ENCODE data around the gene LIMCH1.
"Not testable (repeated sequence)": the region's sequence is repeated elsewhere in the genome, so short reads cannot be mapped to it uniquely, and the experiment has no call there.

Gene LIMCH1

DNA sequence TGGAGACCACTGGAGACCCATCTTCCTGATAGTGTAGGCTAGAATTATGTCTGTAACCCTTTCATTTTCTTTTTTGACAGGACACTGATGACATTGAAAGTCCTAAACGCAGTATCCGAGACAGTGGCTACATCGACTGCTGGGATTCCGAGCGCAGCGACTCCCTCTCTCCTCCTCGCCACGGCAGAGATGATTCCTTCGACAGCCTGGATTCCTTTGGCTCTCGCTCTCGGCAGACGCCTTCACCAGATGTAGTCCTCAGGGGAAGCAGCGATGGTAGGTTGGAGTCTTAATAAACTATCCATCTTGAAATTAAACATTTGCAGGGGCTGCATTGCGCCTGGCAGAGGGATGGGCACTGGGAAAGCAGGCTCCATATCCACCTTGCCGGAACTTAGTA lies 75.4 kb downstream of the LIMCH1 start:
- no peak for DNase-seq

DNA sequence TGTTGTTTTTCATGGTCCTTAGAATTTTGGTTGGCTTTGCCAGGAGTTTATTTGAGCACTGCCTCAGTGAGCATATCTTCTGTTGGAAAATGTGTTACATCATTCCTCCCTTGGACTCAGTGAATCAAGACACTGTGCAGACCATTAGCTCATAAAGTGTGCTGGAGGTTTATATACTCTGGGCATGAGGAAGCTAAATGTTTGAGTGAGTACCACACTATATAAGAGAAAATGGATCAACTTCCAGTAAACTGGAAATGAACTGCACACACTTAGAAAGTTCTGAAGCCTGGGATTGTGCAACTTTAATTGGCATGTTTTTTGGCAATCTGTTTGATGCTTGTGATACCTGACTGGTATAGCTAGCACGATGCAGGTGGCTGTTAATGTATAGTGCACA lies 75.9 kb downstream of the LIMCH1 start:
- DNase-seq, result no peak

DNA sequence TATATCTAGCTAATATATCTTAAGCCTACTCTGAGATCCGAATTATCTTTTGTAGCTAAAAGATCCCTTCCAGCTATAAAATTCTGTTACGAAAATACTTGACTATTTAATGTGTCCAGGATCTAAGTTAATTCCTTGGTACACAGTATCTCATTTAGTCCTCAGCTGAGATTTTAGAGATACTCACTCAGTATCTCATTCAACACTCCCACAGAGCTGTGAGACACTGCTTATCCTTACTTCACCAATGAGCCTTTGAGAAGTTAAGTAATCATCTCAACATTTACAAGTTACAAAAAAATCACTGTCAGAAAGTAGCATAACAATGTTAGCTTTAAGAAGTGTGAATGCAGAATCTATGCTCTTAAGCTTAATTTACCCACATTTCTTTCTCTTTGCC lies 76.6 kb downstream of the LIMCH1 start:
- DNase-seq, result no peak

DNA sequence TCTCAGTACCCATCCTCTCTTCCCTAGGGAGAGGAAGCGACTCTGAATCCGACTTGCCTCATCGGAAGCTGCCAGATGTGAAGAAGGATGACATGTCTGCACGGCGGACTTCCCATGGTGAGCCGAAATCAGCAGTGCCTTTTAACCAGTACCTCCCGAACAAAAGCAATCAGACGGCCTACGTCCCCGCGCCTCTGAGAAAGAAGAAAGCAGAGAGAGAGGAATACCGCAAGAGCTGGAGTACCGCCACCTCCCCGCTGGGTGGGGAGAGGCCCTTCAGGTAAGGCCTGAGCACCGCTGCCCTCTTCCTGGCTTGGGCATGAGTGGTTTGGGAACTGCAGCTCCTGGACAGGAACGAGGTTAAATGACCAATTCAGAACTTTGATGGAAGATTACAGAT lies 81.2 kb downstream of the LIMCH1 start:
- no peak for DNase-seq

DNA sequence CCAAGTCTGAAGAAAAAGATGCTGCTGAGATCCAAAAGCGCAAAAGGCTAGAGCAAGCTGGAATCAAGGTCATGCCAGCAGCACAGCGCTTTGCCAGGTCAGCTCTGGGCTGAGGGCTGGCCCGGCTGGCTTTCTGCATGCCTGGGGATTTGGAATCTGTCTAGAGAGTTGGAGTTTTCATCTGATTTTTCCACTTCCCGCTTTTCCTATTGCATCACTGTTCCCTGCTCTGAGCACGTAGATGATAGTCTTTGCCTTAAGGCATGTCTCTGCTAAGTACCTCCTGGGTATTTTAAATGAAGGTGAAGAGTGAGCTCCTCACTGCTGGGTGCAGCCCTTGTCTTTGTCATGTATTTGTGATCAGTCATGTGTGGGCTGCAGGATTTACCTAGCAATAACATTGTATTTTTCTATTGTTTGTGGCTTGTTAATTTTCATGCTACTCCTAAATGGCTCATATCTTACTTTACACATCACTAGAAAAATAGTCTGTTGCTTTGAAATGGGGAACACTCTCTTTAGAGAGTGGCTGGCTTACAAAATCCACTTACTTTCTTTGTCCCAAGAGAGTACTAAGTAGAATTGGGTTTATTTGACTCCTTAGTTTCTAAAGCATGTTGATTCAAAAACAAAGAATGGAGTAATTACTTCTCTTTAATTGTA lies 82.8 kb downstream of the LIMCH1 start:
- DNase-seq, result no peak

DNA sequence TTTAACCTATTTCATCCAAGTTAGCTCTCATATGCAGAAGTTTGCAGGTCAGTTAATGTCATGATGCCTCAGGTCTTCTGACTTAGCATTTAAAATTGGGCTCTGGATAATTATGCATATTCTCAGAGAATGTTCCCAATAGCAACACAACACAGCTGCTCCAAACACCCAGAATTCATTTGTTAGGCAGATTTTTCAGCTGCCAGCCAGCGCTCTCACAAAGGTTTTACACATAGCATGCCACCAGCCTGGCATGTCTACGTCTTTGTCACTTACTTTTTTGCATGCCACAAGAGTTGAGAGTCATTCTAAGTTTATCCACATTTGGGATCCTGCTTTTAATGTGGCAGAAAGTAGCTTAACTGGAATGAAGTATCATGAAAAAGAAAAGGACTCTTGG lies 84.8 kb downstream of the LIMCH1 start:
- no peak for DNase-seq

DNA sequence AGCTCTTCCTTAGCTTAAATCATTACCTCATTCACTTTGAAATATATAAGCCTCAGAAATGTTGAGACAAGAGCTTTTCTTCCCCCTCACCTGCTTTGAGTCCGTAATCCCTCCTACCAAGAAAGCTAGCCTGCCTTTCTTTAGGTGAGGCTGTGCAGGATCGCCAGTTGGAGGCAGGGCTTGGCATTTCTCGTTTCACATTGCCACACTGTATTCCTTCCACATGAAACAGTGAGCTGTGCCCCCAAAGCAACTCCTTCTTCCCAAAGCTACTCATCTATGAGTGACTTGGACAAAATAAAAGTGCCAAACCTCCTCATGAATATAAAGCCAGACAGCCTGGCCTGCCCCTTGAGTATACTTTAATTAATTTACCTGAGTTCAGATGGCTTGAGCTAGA lies 86.8 kb downstream of the LIMCH1 start:
- no peak for DNase-seq

DNA sequence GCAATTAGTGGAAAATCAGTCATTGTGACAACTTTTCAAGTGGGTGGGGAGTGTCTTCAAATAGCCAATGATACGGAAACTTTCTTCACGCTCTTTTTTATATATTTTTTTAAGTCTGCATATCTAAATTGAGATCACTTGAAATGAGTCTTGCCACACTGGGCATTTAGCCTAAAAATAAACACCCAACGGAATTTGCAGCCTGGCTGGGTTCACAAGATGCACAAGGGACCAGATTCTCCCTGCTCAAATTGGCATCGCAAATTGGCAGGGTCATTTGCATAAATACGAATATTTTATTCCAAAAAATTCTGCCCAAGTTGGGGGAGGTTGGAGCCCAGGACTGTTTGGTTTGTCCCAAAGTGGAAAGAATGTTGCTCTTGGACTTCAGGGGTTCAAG lies 87.6 kb downstream of the LIMCH1 start:
- DNase-seq, result no peak

DNA sequence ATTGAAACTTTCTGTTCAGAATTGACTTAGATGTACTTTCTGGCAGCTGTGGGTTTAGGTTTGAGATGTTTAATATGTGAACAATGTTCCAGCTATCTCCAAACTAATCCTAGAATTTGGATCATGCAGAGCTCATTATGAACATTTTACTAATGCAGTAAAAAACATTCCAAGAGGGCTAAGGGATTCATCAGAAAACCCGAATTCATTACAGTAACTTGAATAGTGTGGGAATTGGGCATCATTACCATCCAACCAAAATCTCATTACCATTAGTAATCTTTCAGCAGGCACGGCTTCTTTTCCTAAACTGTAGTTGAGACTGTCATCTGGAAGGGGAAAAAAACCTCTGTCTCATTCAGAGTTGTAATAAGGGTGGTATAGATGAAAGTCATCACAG lies 91.0 kb downstream of the LIMCH1 start:
- DNase-seq, result no peak

DNA sequence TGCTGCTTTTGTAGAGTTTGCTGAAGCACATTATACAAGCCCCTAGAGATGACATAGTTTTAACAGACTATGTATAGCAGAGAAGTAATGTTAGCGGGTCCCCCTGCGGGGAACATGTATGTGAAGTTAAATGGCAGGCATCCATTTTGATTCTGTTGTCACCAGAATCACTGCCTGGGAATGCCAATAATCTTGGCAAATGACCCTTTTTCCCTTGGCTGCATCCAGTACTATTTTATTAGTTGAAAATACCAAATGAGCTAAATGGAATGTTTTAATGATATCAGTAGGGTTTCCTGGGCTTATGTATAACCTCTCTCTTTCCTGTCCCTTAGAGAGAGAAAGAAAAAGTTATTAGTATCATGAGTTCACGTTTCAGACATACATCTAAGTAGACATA lies 93.6 kb downstream of the LIMCH1 start:
- no peak for DNase-seq

DNA sequence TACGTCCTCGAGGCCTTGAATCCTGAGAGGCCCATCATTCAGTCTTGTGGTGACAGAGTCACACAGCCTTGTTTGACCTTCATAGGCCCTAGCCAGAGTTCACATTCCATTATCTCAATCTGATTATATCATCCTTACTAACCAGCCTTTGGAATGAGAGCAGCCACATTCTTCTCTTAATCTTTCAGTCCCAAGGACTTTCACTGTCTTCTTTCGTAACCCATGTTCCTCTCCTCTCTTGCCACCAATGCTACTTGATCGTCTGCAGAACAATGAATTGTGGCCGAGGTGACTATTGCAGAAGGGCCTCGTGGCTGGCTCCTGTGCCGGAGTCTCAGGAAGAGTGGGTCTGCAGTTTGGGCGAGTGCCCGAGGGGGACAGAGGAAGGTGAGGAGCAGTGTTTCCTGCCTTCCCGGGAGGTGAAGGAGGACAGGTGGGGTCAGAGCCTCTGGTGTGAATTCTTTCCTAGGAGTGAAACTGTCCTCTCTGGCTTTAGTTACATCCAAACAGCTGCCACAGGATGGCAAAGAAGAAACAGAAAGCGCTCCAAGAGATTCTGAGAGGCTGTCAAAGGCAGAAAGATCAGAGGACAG lies 94.6 kb downstream of the LIMCH1 start:
- DNase-seq, result no peak

DNA sequence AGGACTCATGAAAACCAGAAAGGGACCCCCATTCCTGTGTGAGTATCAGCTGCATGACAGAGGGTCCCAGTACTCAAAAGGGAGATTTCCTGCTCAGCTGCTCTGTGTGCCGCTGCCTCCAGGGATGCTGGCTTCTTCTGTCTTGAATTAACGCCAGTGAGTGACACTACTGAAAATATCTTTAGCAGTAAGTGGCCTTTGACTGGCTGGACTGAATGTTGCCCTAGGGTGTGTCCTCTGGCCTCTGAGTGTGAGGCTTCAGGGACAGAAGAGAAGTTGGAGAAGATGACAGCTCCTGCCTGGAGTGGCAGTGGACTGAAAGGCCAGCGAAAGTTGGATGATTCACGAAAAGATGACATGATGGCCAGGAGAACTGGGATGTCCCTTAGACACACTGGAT lies 95.4 kb downstream of the LIMCH1 start:
- DNase-seq, result no peak

DNA sequence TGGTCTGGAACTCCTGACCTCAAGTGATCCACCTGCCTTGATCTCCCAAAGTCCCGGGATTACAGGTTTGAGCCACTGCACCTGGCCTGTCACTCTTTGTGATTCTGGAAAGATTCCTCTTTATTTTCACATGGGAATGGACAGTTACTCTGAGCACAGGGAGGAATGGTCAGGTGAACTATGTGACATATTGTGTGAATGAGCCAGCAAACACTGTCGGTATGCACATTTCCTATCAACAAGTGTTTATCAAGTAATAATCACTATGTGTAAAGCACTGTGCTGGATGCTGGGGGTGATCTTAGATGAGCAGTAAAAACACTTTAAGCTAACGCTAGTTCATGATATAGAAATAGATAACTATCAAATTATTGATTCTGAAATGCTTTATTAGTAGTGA lies 97.5 kb downstream of the LIMCH1 start:
- DNase-seq, result no peak

DNA sequence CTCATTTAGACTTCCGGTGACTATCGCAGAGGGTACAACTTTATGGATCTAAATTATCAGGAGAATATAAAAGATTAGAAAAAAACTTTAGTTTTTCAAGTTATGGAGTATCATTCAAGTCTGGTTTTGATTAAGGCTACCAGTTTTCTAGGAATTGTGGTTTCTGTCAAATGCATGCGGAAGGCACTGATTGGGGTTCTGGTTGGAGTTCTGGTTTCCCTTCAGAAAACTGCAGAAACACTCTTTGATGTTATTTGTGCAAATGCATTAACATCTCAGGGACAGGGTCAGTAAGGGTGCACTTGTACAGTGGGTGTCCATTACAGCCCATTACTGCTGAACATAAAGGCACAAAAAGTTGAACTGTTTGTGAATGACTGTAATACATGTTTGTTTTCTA lies 100.2 kb downstream of the LIMCH1 start:
- DNase-seq, result no peak

DNA sequence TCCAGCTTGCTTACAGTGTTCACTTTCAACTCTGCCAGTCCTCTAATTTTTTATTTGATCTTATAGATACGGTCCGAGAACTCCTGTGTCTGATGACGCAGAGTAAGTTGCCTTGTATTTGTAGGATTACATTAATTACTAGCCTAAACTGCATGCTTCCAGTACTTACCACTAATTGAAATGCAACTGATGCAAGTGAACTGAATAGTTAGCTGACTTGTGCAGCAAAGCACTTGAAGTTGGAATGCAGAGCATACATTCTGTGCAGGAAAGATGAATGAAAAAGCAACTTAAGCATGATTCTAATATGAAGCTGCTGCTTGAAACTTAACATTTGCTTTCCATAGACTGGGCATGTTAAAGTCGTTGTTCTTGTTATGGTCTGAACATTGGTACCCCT lies 100.9 kb downstream of the LIMCH1 start:
- DNase-seq, result no peak

DNA sequence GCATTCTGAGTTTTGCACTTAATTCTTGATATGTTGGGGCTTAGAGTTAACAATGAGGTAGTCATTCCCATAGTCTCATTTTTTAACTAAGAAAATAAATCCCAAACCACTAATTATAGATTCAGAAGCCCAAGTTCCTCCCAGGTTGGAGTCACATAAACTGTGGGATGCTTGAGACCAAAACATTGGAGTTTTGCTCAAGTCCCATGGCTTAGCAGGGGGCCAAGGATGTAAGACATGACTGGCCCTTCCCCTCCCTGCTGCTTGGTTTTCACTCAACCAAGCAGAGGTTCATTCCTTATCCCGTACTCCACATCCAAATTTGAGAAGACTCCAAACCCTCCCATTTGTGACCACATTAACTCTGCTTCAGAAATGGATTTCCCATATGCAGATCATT lies 101.3 kb downstream of the LIMCH1 start:
- DNase-seq, result no peak

DNA sequence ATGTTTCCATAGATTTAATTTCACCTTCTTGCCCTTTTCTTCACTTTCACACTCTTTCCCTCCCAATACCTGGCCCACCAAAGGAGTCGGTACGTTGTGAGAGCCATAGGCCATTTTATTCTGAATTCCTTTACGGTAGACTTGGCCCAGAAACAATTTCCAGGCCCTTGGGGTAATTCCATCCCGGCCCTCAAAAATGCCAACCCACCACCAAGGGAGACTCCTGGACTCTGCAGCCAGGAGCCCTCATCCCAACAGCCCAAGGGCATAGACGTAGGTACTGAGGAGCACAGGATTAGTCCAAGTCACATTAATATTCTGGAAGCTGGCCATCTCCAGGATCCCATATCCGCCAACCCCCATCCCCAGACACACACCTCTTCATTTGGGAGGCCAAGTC lies 102.9 kb downstream of the LIMCH1 start:
- no peak for DNase-seq

DNA sequence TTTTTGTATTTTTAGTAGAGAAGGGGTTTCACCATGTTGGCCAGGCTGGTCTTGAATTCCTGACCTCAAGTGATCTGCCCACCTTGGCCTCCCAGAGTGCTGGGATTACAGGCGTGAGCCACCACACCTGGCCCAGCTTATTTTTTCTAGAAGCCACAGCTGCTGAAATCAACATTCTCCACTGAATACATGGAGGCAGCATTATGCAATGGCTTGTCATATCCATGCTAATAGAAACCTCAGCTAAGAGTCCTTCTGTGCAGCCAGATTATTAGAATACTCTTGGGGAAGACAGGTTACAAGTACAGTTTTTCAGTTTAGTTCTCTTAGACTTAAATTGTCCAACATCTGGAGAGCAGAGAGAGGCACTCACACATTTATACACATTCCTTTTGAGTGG lies 104.8 kb downstream of the LIMCH1 start:
- not testable (repeated sequence) for DNase-seq

DNA sequence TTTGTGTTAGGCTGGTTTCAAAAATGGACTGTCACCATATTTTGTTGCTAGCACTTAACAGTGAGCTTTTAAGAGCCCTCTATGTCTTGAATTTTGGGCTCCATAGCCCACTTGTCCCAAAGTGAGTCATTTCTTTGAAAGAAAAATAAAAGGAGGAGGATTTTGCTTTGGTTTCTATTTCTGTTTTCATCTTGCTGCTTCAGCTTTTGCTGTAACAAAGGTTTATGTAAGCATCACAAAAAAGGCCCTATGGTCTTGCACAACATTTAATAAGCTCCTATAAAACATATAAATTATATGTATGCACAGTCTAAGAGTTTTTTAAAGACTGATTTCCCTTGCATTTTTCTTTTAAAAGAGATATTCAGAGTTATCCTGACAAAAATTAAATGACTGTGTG lies 105.4 kb downstream of the LIMCH1 start:
- no peak for DNase-seq

DNA sequence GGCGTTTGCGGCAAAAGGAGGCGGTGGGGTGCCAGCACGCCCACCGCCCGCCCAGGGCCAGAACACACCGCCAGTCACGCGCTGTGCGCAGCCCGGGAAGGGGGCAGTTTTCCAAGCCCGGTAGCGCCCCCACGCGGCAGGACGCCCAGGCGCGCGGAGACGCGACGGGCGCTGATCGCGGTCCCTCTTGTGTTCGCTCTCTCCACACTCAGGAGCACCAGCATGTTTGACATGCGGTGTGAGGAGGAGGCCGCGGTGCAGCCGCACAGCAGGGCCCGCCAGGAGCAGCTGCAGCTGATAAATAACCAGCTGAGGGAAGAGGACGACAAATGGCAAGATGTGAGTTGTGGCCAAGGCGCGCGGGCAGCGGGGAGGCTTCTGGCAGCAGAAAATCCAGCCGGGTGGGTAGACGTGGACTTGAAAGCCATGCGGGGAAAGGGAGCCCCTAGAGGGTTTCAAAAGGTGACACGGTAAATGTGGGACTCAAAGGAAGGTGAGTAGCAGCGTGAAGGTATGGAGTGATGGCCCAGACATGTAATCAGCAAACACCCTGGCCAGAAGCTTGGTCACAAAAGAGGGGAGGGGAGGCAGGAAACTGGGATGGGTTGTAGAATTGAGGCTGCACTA lies 106.4 kb downstream of the LIMCH1 start:
- DNase-seq, result no peak

DNA sequence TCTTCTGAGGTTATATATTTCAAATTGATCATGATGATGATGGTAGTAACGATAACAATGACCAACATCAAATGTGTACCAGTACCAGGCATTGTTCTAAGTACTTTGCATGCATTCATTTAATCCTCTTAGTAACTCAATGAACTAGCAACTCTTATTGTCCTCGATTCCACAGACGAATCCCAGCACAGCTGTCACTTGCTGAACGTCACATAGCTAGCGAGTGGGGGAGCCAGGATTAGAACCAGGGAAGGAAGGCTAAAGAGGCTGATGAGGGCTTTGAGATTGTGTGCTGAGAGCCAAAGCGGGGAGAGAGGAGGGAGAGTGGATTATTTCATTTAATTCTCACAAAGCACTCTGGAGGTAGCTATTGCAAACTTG lies 106.9 kb downstream of the LIMCH1 start:
- no peak for DNase-seq

DNA sequence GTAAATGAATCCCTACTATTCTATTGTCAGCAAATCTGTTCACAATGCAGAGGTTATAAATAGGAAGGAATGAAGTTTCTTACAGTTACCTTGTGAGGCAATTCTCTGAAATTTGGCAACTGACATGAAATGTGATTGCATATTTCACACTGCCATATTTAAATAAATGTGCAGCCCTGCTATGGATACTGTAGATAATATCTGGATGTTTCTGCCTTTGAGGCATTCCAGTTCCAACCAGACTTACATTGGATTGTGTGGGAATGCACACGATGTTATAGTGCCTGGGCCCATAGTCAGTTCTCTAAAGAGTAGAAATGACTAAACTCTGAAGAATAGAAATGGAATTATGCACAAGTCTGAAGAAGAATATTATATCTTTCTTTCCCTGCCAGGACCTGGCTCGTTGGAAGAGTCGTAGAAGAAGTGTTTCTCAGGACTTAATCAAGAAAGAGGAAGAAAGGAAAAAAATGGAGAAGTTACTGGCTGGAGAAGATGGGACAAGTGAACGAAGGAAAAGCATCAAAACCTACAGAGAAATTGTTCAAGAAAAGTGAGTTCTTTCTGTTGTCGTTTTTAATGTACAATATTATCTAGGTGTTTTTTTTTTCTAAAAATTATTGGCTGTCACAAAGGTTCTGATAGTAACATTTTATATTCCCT lies 107.9 kb downstream of the LIMCH1 start:
- no peak for DNase-seq

DNA sequence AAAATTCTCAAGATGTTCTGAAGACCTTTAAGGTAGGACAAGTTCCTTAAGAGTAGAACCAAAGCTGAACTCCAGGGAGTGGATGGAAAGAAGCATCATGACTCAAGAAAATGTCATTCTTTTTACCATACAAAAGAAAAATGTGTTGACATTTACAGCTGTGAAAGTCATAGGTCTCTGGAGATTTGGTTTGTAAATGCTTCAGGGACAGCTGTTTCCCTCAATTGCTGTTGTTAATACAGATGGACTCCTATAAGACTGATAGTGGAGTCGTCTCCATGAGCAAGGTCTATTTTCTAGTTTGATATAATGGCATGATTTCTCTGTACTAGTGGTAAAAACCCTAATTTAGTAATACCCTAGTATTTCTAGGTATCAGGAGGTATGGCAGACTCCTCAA lies 108.9 kb downstream of the LIMCH1 start:
- no peak for DNase-seq

DNA sequence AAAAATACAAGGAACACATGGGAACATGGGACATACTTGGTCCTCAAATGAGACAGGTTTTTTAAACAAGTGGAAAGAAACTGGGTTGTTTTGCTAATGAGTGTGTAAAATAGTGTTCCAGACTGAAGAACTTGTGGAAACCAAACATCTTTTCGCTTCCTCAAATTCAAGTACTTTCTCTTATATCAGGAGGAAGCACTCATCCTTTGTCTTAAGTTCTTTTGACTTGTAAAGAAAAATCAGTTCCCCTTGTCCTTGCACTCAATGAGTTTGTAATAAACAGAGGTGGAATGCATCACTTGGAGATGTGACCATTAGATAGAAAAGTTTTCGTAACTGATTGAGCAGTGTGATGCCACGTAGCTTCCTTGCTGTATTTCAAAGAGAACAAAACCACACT lies 109.4 kb downstream of the LIMCH1 start:
- DNase-seq, result no peak
